HL-60 (cell line): ENCODE results near the gene CCM2.

ENCODE experiments used
- CTCF ChIP-seq: IDR thresholded peaks from one replicate; pipeline ENCODE4 v1.5.1; 2011; ENCODE audit warnings: low read length, control low read depth, inconsistent platforms; ENCODE audit not compliant: insufficient read depth
- TF ChIP-seq, protein P1 (sequence below): IDR thresholded peaks from 2 replicates; pipeline ENCODE4 v1.6.1; 2012; ENCODE audit warnings: low read depth; ENCODE audit not compliant: insufficient replicate concordance

DNA sequence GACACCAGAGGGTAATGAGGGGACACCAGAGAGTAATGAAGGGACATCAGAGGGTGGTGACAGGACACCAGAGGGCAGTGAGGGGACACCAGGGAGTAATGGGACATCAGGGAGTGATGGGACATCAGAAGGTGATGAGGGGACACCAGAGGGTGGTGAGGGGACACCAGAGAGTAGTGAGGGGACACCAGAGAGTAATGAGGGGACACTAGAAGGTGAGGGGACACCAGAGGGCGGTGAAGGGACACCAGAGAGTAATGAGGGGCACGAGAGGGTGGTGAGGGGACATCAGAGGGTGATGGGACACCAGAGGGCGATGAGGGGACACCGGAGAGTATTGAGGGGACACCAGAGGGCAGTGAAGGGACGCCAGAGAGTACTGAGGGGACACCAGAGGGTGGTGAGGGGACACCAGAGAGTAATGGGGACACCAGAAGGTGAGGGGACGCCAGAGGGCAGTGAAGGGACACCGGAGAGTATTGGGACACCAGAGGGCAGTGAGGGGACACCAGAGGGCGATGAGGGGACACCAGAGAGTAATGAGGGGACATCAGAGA is 78.2 kb downstream of the CCM2 start:
- TF ChIP-seq CTCF = no peak
- TF ChIP-seq, protein P1, sequence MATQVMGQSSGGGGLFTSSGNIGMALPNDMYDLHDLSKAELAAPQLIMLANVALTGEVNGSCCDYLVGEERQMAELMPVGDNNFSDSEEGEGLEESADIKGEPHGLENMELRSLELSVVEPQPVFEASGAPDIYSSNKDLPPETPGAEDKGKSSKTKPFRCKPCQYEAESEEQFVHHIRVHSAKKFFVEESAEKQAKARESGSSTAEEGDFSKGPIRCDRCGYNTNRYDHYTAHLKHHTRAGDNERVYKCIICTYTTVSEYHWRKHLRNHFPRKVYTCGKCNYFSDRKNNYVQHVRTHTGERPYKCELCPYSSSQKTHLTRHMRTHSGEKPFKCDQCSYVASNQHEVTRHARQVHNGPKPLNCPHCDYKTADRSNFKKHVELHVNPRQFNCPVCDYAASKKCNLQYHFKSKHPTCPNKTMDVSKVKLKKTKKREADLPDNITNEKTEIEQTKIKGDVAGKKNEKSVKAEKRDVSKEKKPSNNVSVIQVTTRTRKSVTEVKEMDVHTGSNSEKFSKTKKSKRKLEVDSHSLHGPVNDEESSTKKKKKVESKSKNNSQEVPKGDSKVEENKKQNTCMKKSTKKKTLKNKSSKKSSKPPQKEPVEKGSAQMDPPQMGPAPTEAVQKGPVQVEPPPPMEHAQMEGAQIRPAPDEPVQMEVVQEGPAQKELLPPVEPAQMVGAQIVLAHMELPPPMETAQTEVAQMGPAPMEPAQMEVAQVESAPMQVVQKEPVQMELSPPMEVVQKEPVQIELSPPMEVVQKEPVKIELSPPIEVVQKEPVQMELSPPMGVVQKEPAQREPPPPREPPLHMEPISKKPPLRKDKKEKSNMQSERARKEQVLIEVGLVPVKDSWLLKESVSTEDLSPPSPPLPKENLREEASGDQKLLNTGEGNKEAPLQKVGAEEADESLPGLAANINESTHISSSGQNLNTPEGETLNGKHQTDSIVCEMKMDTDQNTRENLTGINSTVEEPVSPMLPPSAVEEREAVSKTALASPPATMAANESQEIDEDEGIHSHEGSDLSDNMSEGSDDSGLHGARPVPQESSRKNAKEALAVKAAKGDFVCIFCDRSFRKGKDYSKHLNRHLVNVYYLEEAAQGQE = no peak
